GM12878 (cell line): Measurements from ENCODE around the gene MIAT. TPM values are rescaled to one million over a fixed set of nuclear protein-coding genes. Genes with fewer than 3 reads are reported as not detected.

Source experiments
- ATAC-seq: fragments of 200-7000 bp; cut with Tn5 transposase; 3 replicates; pipeline ENCODE4 v1.9.1; 2020; ENCODE audit warnings: mild to moderate bottlenecking, moderate library complexity
- BruUV-seq: library from RNA; stranded (reverse); fragments of 400-500 nt; replicated peaks from 2 replicates; lab custom pipeline; 2021; lab: Mats Ljungman, UMichigan
- CTCF ChIA-PET: fragments of 300-600 bp; sonication (Branson Sonifier 250); formaldehyde crosslinking; extraction: SDS; loops from one replicate; lab custom pipeline; 2021; ENCODE audit warnings: inconsistent platforms; lab: Yijun Ruan, JAX
- POLR2A ChIA-PET: fragments of 350-600 bp; formaldehyde crosslinking; extraction: SDS; loops from one replicate; lab custom pipeline; 2021; ENCODE audit warnings: inconsistent platforms; lab: Charles Lee
- RAD21 ChIA-PET: fragments of 300-600 bp; sonication (Branson Sonifier 250); formaldehyde crosslinking; loops from one replicate; lab custom pipeline; 2023; ENCODE audit warnings: antibody characterized with exemption; ENCODE audit not compliant: unreplicated experiment; lab: Charles Lee
- SMC1A ChIA-PET: fragments of 300-600 bp; sonication (Branson Sonifier 250); formaldehyde crosslinking; loops from one replicate; lab custom pipeline; 2023; ENCODE audit not compliant: unreplicated experiment, uncharacterized antibody; lab: Charles Lee
- DNase-seq: peaks from one replicate; pipeline ENCODE4 v3.0.0-alpha.2; 2011; ENCODE audit warnings: low read depth, low spot score
- FAIRE-seq: peaks from 3 replicates; lab custom pipeline; 2011; peaks lifted over from hg19 to GRCh38; lab: Jason Lieb, UNC
- H2AFZ ChIP-seq: 2 replicates; pipeline ENCODE4 v1.6.0; 2011; ENCODE audit warnings: low read depth, low read length, control low read depth; ENCODE audit not compliant: control insufficient read depth
- H3K27ac ChIP-seq: 2 replicates; pipeline ENCODE4 v1.5.1; 2011; ENCODE audit warnings: control low read depth; ENCODE audit not compliant: control insufficient read depth, insufficient read depth
- H3K27me3 ChIP-seq, 2 experiments: replicated peaks in 1 of 2; 2 replicates each; pipeline versions ENCODE4 v1.6.0 to v1.6.1; 2011; ENCODE audit warnings: low read length in 1 of 2; ENCODE audit not compliant: control insufficient read depth in 2 of 2, insufficient read depth in 2 of 2
- H3K36me3 ChIP-seq, 2 experiments: 2 replicates each; pipeline ENCODE4 v1.5.1; 2011; ENCODE audit warnings: low read length in 1 of 2; ENCODE audit not compliant: control insufficient read depth in 2 of 2, insufficient read depth in 2 of 2
- H3K4me1 ChIP-seq: 2 replicates; pipeline ENCODE4 v1.6.1; 2011; ENCODE audit warnings: mild to moderate bottlenecking, low read length, moderate library complexity, mixed read lengths; ENCODE audit not compliant: control insufficient read depth, insufficient read depth
- H3K4me2 ChIP-seq: 2 replicates; pipeline ENCODE4 v1.6.0; 2011; ENCODE audit warnings: control low read depth; ENCODE audit not compliant: control insufficient read depth, insufficient read depth
- H3K4me3 ChIP-seq: fragments of 200-600 bp; sonication (generic); 2 replicates; pipeline ENCODE4 v1.5.1; 2016
- H3K79me2 ChIP-seq: 2 replicates; pipeline ENCODE4 v1.6.0; 2011; ENCODE audit warnings: low read length; ENCODE audit not compliant: control insufficient read depth, insufficient read depth
- H3K9ac ChIP-seq: 2 replicates; pipeline ENCODE4 v1.8.0; 2011; ENCODE audit warnings: low read length, control low read depth, mixed read lengths; ENCODE audit not compliant: control insufficient read depth, insufficient read depth
- H3K9me3 ChIP-seq: replicated peaks from 3 replicates; pipeline ENCODE4 v1.5.1; 2011; ENCODE audit warnings: mild to moderate bottlenecking, low read length; ENCODE audit not compliant: control insufficient read depth, insufficient read depth
- H4K20me1 ChIP-seq: 2 replicates; pipeline ENCODE4 v1.6.0; 2011; ENCODE audit not compliant: control insufficient read depth, insufficient read depth
- CBFB ChIP-seq: IDR thresholded peaks from 2 replicates; pipeline ENCODE4 v1.6.1; 2016; ENCODE audit warnings: antibody characterized with exemption, low read depth
- E2F4 ChIP-seq: IDR thresholded peaks from 2 replicates; pipeline ENCODE4 v1.6.1; 2012; ENCODE audit warnings: low read depth, low read length, improper control_type of control experiment
- E2F8 ChIP-seq: fragments of 450-650 bp; IDR thresholded peaks from 2 replicates; pipeline ENCODE4 v1.6.1; 2018; ENCODE audit warnings: mild to moderate bottlenecking, low read depth, moderate library complexity; ENCODE audit not compliant: partially characterized antibody
- EGR1 ChIP-seq, 2 experiments: IDR thresholded peaks; 1 replicate in 1 of 2; 2 replicates in 1 of 2; pipeline ENCODE4 v1.6.1; 2011 to 2012; ENCODE audit warnings: low read depth in 2 of 2, low read length in 2 of 2, borderline replicate concordance in 1 of 2, mild to moderate bottlenecking in 1 of 2, moderate library complexity in 1 of 2
- ESRRA ChIP-seq: IDR thresholded peaks from 2 replicates; pipeline ENCODE4 v1.6.1; 2012; ENCODE audit warnings: mild to moderate bottlenecking, low read length, improper control_type of control experiment
- IRF4 ChIP-seq: IDR thresholded peaks from 2 replicates; pipeline ENCODE4 v1.6.1; 2011; ENCODE audit warnings: low read depth, low read length
- IRF5 ChIP-seq: fragments of 450-650 bp; IDR thresholded peaks from 2 replicates; pipeline ENCODE4 v1.6.1; 2017; ENCODE audit warnings: borderline replicate concordance
- NR2C1 ChIP-seq: fragments of 450-650 bp; IDR thresholded peaks from 2 replicates; pipeline ENCODE4 v1.6.1; 2017; ENCODE audit warnings: antibody characterized with exemption, mild to moderate bottlenecking, moderate library complexity
- NRF1 ChIP-seq: conservative IDR thresholded peaks from 2 replicates; pipeline ENCODE4 v1.6.1; 2011; ENCODE audit warnings: mild to moderate bottlenecking, low read depth, low read length, improper control_type of control experiment
- PKNOX1 ChIP-seq: fragments of 450-650 bp; IDR thresholded peaks from 2 replicates; pipeline ENCODE4 v1.6.1; 2016; ENCODE audit warnings: mild to moderate bottlenecking
- RAD51 ChIP-seq: fragments of 450-650 bp; IDR thresholded peaks from 2 replicates; pipeline ENCODE4 v1.6.1; 2016; ENCODE audit warnings: moderate library complexity, mild to moderate bottlenecking, inconsistent platforms
- REST ChIP-seq: IDR thresholded peaks from 2 replicates; pipeline ENCODE4 v1.6.1; 2012; ENCODE audit warnings: mild to moderate bottlenecking, low read depth, low read length
- SPI1 ChIP-seq: IDR thresholded peaks from 2 replicates; pipeline ENCODE4 v1.6.1; 2011; ENCODE audit warnings: low read depth, mild to moderate bottlenecking, low read length, moderate library complexity, borderline replicate concordance; ENCODE audit not compliant: insufficient read depth
- SUPT20H ChIP-seq: IDR thresholded peaks from 2 replicates; pipeline ENCODE4 v1.6.1; 2011; ENCODE audit warnings: low read depth, mild to moderate bottlenecking, low read length, moderate library complexity, borderline replicate concordance; ENCODE audit not compliant: control insufficient read depth
- WGBS: methylation state at CpG from one replicate; pipeline ENCODE4 v1.1.6; 2016; ENCODE audit warnings: low lambda C conversion rate; ENCODE audit not compliant: insufficient replicate concordance, insufficient coverage; ENCODE audit errors: missing lambda C conversion rate; 5-methylcytosine and 5-hydroxymethylcytosine counted together
- in situ Hi-C: fragments of 300-500 bp; cut with MboI; formaldehyde crosslinking; loops from 9 replicates; pipeline ENCODE4 v1.14.3; 2018; ENCODE audit warnings: mixed read lengths
- intact Hi-C: fragments of 100-400 bp; cut with micrococcal nuclease; formaldehyde crosslinking; loops from one replicate; pipeline ENCODE4 v1.14.2; 2022; ENCODE audit not compliant: unreplicated experiment
- polyA plus RNA-seq, 11 experiments: library from polyadenylated mRNA; depleted of rRNA in 4 of 11; unstranded in 6 of 11; stranded (reverse) in 5 of 11; fragments of >200 nt; fragmentation: Nextera tagmentation in 4 of 11; fragmentation: Illumina TruSeq in 1 of 11; extraction: Ambion mirVana in 4 of 11; extraction: Trizol in 1 of 11; gene quantifications; 1 replicate in 1 of 11; 2 replicates in 10 of 11; pipeline versions ENCODE4 v1.2.1 to v1.2.3, GENCODE V29; 2011 to 2016; ENCODE audit warnings: inconsistent platforms in 2 of 11, missing spikeins in 2 of 11, low read depth in 1 of 11
- total RNA-seq, 4 experiments: library from RNA; depleted of rRNA in 3 of 4; stranded (reverse); fragments of >200 nt in 3 of 4; fragmentation: Illumina TruSeq in 1 of 4; extraction: Trizol in 1 of 4; gene quantifications; 2 replicates each; pipeline versions ENCODE4 v1.2.1 to v1.2.3, GENCODE V29; 2013 to 2021

The MIAT gene
- total and polyA plus RNA-seq, 10 of the 15 experiments (the other 5 are each of a cell fraction or from before 2014, with no cell fraction given): 0.39 to 13.7 (median 4.6) TPM

GRCh38 chr22:26667140-26667539 is 9.8 kb downstream of the MIAT start:
- no peaks in the 10 kb centered on the region for H3K9me3 ChIP-seq
- ChIA-PET SMC1A (interaction anchor here (0.8 kb wide), 1 partner anchor 164 kb away, joined by 3 read pairs; no protein-coding TSS in a partner anchor), RAD21 (interaction anchor here (0.9 to 1.0 kb wide), 2 partner anchors 78 to 188 kb away, joined by 3 read pairs; no protein-coding TSS in a partner anchor), CTCF (interaction anchor here (0.6 to 5.4 kb wide), 4 partner anchors 25 to 164 kb away, joined by 3 to 44 read pairs (median 8); no protein-coding TSS in a partner anchor), POLR2A (no interaction called here)
- H3K9ac ChIP-seq: no peak overlapping the region
- H3K36me3 ChIP-seq: no peaks in the 10 kb centered on the region
- H3K4me3 ChIP-seq: no peak overlapping the region
- intact Hi-C loops: loop anchor here (5.0 kb wide), 1 partner anchor 165 kb away; no protein-coding TSS in a partner anchor
- no peak overlapping the region for H3K4me2 ChIP-seq
- FAIRE-seq (no peak), ATAC-seq (no peak), DNase-seq (no peak)
- no peak overlapping the region for H2AFZ ChIP-seq
- no peak overlapping the region for H3K27ac ChIP-seq
- no peaks in the 10 kb centered on the region for H3K79me2 ChIP-seq
- 74% methylated on average over 11 of the region's 13 CpGs for WGBS
- H3K27me3 ChIP-seq: no peaks in the 10 kb centered on the region
- H4K20me1 ChIP-seq: no peaks in the 10 kb centered on the region
- peaks cover 44% of the 10 kb centered on the region for H3K4me1 ChIP-seq
- in situ Hi-C loops: no loop called here
- BruUV-seq: no TSS peak
- TF ChIP-seq RAD51 (no peak), ESRRA (no peak), REST (no peak), IRF4 (no peak), NR2C1 (no peak), PKNOX1 (no peak), NRF1 (no peak), SUPT20H (no peak), E2F4 (no peak), IRF5 (no peak), E2F8 (no peak), SPI1 (no peak), CBFB (no peak), EGR1 (IDR thresholded peaks at IDR 0.05; ENCODE audit: borderline replicate concordance in 1 of 2, low read depth in 2 of 2, low read length in 2 of 2) (no peak)
